K562 (cell line): ENCODE measurements around the gene SLIT1. TPM values are rescaled to one million over a fixed set of nuclear protein-coding genes. Genes with fewer than 3 reads are reported as not detected.

Experiments
- ATAC-seq: fragments of 200-7000 bp; cut with Tn5 transposase; 3 replicates; pipeline ENCODE4 v1.9.1; 2020; ENCODE audit warnings: moderate library complexity
- BruUV-seq: library from RNA; stranded (reverse); fragments of 400-500 nt; replicated peaks from 2 replicates; lab custom pipeline; 2021; lab: Mats Ljungman, UMichigan
- CTCF ChIA-PET: fragments of 300-600 bp; formaldehyde crosslinking; extraction: SDS; loops from one replicate; lab custom pipeline; 2021; ENCODE audit warnings: low intra/inter-chr PET ratio; lab: Yijun Ruan, JAX
- POLR2A ChIA-PET: fragments of 300-600, 350-650 bp; sonication (Branson Sonifier 250); formaldehyde crosslinking; extraction: SDS; loops from one replicate; lab custom pipeline; 2021; ENCODE audit warnings: antibody characterized with exemption, inconsistent platforms; lab: Yijun Ruan, JAX
- DNase-seq, 4 experiments: peaks; one replicate each; pipeline versions ENCODE4 v3.0.0 to v3.0.0-alpha.2; 2011 to 2018; ENCODE audit warnings: low spot score in 3 of 4, mixed read lengths in 3 of 4; ENCODE audit errors: extremely low read depth in 1 of 4
- FAIRE-seq: peaks from 2 replicates; lab custom pipeline; 2011; peaks lifted over from hg19 to GRCh38; lab: Jason Lieb, UNC
- H2AFZ ChIP-seq: 2 replicates; pipeline ENCODE4 v1.6.0; 2011; ENCODE audit warnings: low read depth, low read length, control low read depth, inconsistent platforms
- H3K27ac ChIP-seq: fragments of 200-600 bp; 3 replicates; pipeline ENCODE4 v1.8.0; 2011; ENCODE audit warnings: low read depth, mild to moderate bottlenecking, control low read depth, inconsistent platforms, low read length, moderate library complexity, mixed read lengths; ENCODE audit errors: extremely low read depth
- H3K27me3 ChIP-seq, 2 experiments: fragments of 300-600 bp in 1 of 2; 2 replicates in 1 of 2; 3 replicates in 1 of 2; pipeline versions ENCODE4 v1.6.0 to v1.8.0; 2011; ENCODE audit warnings: inconsistent platforms in 2 of 2, low read length in 2 of 2, mild to moderate bottlenecking in 1 of 2, mixed read lengths in 1 of 2, moderate library complexity in 1 of 2; ENCODE audit not compliant: control insufficient read depth in 2 of 2, insufficient read depth in 2 of 2
- H3K36me3 ChIP-seq: fragments of 300-600 bp; 3 replicates; pipeline ENCODE4 v1.8.0; 2011; ENCODE audit warnings: mild to moderate bottlenecking, low read length, inconsistent platforms; ENCODE audit not compliant: control insufficient read depth, insufficient read depth
- H3K4me1 ChIP-seq, 2 experiments: fragments of 200-600 bp in 1 of 2; replicated peaks in 1 of 2; 2 replicates in 1 of 2; 3 replicates in 1 of 2; pipeline versions ENCODE4 v1.5.1 to v1.8.0; 2011; ENCODE audit warnings: inconsistent platforms in 2 of 2, low read length in 2 of 2, mild to moderate bottlenecking in 1 of 2, mixed read lengths in 1 of 2, moderate library complexity in 1 of 2; ENCODE audit not compliant: control insufficient read depth in 2 of 2, insufficient read depth in 2 of 2
- H3K4me2 ChIP-seq: 2 replicates; pipeline ENCODE4 v1.6.1; 2011; ENCODE audit warnings: low read length, control low read depth, inconsistent platforms, mixed read lengths; ENCODE audit not compliant: insufficient read depth
- H3K4me3 ChIP-seq: fragments of 200-600 bp; sonication (generic), shearing (Covaris generic); 2 replicates; pipeline ENCODE4 v1.5.1; 2016; ENCODE audit warnings: control low read depth, inconsistent platforms
- H3K79me2 ChIP-seq: fragments of 200-600 bp; 3 replicates; pipeline ENCODE4 v1.8.0; 2011; ENCODE audit warnings: low read length, inconsistent platforms; ENCODE audit not compliant: control insufficient read depth, insufficient read depth
- H3K9ac ChIP-seq, 2 experiments: 2 replicates each; pipeline versions ENCODE4 v1.6.0 to v1.6.1; 2011; ENCODE audit warnings: low read depth in 2 of 2, low read length in 2 of 2, control low read depth in 1 of 2, inconsistent platforms in 1 of 2, mild to moderate bottlenecking in 1 of 2, mixed read lengths in 1 of 2; ENCODE audit not compliant: insufficient read depth in 1 of 2
- H3K9me1 ChIP-seq: one replicate; pipeline ENCODE4 v1.6.0; 2011; ENCODE audit warnings: inconsistent platforms, mild to moderate bottlenecking, low read length, moderate library complexity; ENCODE audit not compliant: control insufficient read depth, insufficient read depth
- H3K9me3 ChIP-seq: replicated peaks from 2 replicates; pipeline ENCODE4 v1.5.1; 2011; ENCODE audit warnings: low read depth, low read length, inconsistent platforms; ENCODE audit not compliant: control insufficient read depth, insufficient read depth
- H4K20me1 ChIP-seq: replicated peaks from 2 replicates; pipeline ENCODE4 v1.6.1; 2011; ENCODE audit warnings: low read length, inconsistent platforms, mixed read lengths; ENCODE audit not compliant: control insufficient read depth, insufficient read depth
- CHD1 ChIP-seq: fragments of 200-600 bp; sonication (generic); IDR thresholded peaks from one replicate; pipeline ENCODE4 v1.6.1; 2012; ENCODE audit warnings: mild to moderate bottlenecking, moderate library complexity, low read length, inconsistent platforms
- JUND ChIP-seq, 2 experiments: IDR thresholded peaks; 2 replicates in 1 of 2; 3 replicates in 1 of 2; pipeline ENCODE4 v1.6.1; 2011; ENCODE audit warnings: borderline replicate concordance in 2 of 2, low read depth in 2 of 2, low read length in 2 of 2, improper control_type of control experiment in 1 of 2, missing biosample characterization in 1 of 2, missing genetic modification characterization in 1 of 2, missing genetic modification reagents in 1 of 2
- TAF1 ChIP-seq: IDR thresholded peaks from 2 replicates; pipeline ENCODE4 v1.6.1; 2011; ENCODE audit warnings: mild to moderate bottlenecking, low read length, moderate library complexity; ENCODE audit not compliant: insufficient read depth, control insufficient read depth, severe bottlenecking; ENCODE audit errors: extremely low read depth
- TCF7 ChIP-seq: sonication (generic); IDR thresholded peaks from 2 replicates; pipeline ENCODE4 v1.6.1; 2016; ENCODE audit warnings: antibody characterized with exemption, borderline replicate concordance
- WHSC1 ChIP-seq: IDR thresholded peaks from one replicate; pipeline ENCODE4 v1.6.1; 2012; ENCODE audit warnings: low read length, control low read depth, inconsistent platforms
- ZNF586 ChIP-seq: fragments of 450-650 bp; formaldehyde crosslinking; conservative IDR thresholded peaks from 2 replicates; pipeline ENCODE4 v1.4.0; 2020; ENCODE audit warnings: mild to moderate bottlenecking, moderate library complexity
- ZNF589 ChIP-seq: fragments of 200-800 bp; sonication (Bioruptor generic); IDR thresholded peaks from 2 replicates; pipeline ENCODE4 v1.6.1; 2016; ENCODE audit warnings: low read depth, missing genetic modification characterization, missing compliant biosample characterization
- WGBS: fragments of 100-300 bp; shearing (Covaris generic); methylation state at CpG from one replicate; pipeline ENCODE4 v1.1.6; 2016; ENCODE audit warnings: low coverage, mixed read lengths; ENCODE audit not compliant: insufficient coverage; ENCODE audit errors: missing lambda C conversion rate; 5-methylcytosine and 5-hydroxymethylcytosine counted together
- in situ Hi-C: fragments of 300-500 bp; cut with MboI; formaldehyde crosslinking; loops from 4 replicates; pipeline ENCODE4 v1.15.0; 2018; ENCODE audit warnings: inconsistent platforms, mixed read lengths
- intact Hi-C: fragments of 100-400 bp; cut with micrococcal nuclease; formaldehyde crosslinking; loops from 2 replicates; pipeline ENCODE4 v1.14.2; 2022
- polyA plus RNA-seq, 8 experiments: library from polyadenylated mRNA; depleted of rRNA in 4 of 8; stranded (reverse) in 5 of 8; unstranded in 3 of 8; fragments of >200 nt; fragmentation: Nextera tagmentation in 2 of 8; fragmentation: Illumina TruSeq in 1 of 8; extraction: Ambion mirVana in 2 of 8; extraction: Trizol in 1 of 8; gene quantifications; 2 replicates each; pipeline versions ENCODE4 v1.2.1 to v1.2.3, GENCODE V29; 2011 to 2014; ENCODE audit warnings: inconsistent platforms in 1 of 8, missing spikeins in 1 of 8
- total RNA-seq, 7 experiments: library from RNA; depleted of rRNA in 6 of 7; stranded (reverse); fragments of >200 nt in 6 of 7; fragmentation: Illumina TruSeq in 2 of 7; extraction: Trizol in 2 of 7; gene quantifications; 2 replicates each; pipeline versions ENCODE4 v1.2.1 to v1.2.3, GENCODE V29; 2011 to 2021; ENCODE audit warnings: low replicate concordance in 1 of 7
- TF ChIP-seq, protein P1 (sequence below): fragments of 250-450 bp; sonication (Bioruptor Pico); IDR thresholded peaks from 2 replicates; pipeline ENCODE4 v1.8.0; 2022; ENCODE audit warnings: moderate library complexity, mild to moderate bottlenecking, inconsistent platforms
- TF ChIP-seq, protein P2 (sequence below), 2 experiments: IDR thresholded peaks; 2 replicates each; pipeline ENCODE4 v1.6.1; 2012; ENCODE audit warnings: improper control_type of control experiment in 2 of 2, low read depth in 2 of 2, low read length in 2 of 2, borderline replicate concordance in 1 of 2
- TF ChIP-seq, protein P3 (sequence below): fragments of 450-650 bp; formaldehyde crosslinking; IDR thresholded peaks from 2 replicates; pipeline ENCODE4 v1.4.0; 2022; ENCODE audit warnings: mild to moderate bottlenecking, moderate library complexity
- TF ChIP-seq, protein P4 (sequence below), 2 experiments: fragments of 150-350 bp in 1 of 2; IDR thresholded peaks; 2 replicates each; pipeline ENCODE4 v1.6.1; 2012 to 2016; ENCODE audit warnings: low read depth in 2 of 2, low read length in 2 of 2, mild to moderate bottlenecking in 1 of 2, moderate library complexity in 1 of 2
- TF ChIP-seq, protein P5 (sequence below): fragments of 250-450 bp; sonication (Bioruptor Pico); IDR thresholded peaks from 2 replicates; pipeline ENCODE4 v1.5.0; 2021

Gene SLIT1
- total and polyA plus RNA-seq, 9 of the 15 experiments (the other 6 are each of a cell fraction or from before 2014, with no cell fraction given), result 0.01 to 0.11 (median 0.04) TPM; not detected in 3

DNA sequence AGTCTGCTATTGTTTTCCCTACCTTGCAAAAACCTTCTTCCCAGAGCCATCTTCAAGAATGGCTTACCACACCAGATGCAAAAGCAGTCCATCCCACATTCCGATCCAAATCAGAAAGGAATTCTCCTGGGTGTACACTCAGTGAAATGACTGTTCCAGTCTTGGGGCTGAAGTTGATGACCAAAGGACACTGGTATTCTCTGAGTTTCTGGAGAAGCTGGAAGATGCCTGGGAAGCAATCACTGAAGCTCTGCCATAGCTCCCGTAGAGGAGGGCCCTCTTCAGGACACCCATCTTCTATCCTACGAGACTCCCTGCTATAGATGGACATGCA lies 197.9 kb downstream of the SLIT1 start:
- H3K27me3 ChIP-seq, result no peaks in the 10 kb centered on the region
- intact Hi-C loops (no loop called here), in situ Hi-C loops (no loop called here)
- no peak overlapping the region for H3K9ac ChIP-seq
- no peaks in the 10 kb centered on the region for H3K79me2 ChIP-seq
- FAIRE-seq (no peak), ATAC-seq (no peak), DNase-seq (no peak)
- H3K36me3 ChIP-seq, result no peaks in the 10 kb centered on the region
- no peaks in the 10 kb centered on the region; a peak in 1 of 5 replicates for H3K4me1 ChIP-seq
- H2AFZ ChIP-seq, result no peak overlapping the region
- H3K9me1 ChIP-seq, result no peaks in the 10 kb centered on the region
- BruUV-seq, result no TSS peak
- H3K9me3 ChIP-seq, result no peaks in the 10 kb centered on the region
- H3K27ac ChIP-seq, result no peak overlapping the region
- no peaks in the 10 kb centered on the region for H4K20me1 ChIP-seq
- H3K4me3 ChIP-seq, result no peak overlapping the region
- no peak overlapping the region for H3K4me2 ChIP-seq
- WGBS, result 80% methylated on average over 3 of the region's 3 CpGs
- ChIA-PET CTCF (no interaction called here), POLR2A (no interaction called here)
- no peak for TF ChIP-seq WHSC1
- TF ChIP-seq, protein P1, sequence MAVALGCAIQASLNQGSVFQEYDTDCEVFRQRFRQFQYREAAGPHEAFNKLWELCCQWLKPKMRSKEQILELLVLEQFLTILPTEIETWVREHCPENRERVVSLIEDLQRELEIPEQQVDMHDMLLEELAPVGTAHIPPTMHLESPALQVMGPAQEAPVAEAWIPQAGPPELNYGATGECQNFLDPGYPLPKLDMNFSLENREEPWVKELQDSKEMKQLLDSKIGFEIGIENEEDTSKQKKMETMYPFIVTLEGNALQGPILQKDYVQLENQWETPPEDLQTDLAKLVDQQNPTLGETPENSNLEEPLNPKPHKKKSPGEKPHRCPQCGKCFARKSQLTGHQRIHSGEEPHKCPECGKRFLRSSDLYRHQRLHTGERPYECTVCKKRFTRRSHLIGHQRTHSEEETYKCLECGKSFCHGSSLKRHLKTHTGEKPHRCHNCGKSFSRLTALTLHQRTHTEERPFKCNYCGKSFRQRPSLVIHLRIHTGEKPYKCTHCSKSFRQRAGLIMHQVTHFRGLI (CRISPR knock-in tag), result no peak
- TF ChIP-seq ZNF586 (CRISPR knock-in tag), result no peak
- TF ChIP-seq, protein P2, sequence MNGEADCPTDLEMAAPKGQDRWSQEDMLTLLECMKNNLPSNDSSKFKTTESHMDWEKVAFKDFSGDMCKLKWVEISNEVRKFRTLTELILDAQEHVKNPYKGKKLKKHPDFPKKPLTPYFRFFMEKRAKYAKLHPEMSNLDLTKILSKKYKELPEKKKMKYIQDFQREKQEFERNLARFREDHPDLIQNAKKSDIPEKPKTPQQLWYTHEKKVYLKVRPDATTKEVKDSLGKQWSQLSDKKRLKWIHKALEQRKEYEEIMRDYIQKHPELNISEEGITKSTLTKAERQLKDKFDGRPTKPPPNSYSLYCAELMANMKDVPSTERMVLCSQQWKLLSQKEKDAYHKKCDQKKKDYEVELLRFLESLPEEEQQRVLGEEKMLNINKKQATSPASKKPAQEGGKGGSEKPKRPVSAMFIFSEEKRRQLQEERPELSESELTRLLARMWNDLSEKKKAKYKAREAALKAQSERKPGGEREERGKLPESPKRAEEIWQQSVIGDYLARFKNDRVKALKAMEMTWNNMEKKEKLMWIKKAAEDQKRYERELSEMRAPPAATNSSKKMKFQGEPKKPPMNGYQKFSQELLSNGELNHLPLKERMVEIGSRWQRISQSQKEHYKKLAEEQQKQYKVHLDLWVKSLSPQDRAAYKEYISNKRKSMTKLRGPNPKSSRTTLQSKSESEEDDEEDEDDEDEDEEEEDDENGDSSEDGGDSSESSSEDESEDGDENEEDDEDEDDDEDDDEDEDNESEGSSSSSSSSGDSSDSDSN (IDR thresholded peaks at IDR 0.05; ENCODE audit: borderline replicate concordance in 1 of 2, low read depth in 2 of 2, low read length in 2 of 2), result no peak
- TF ChIP-seq, protein P3, sequence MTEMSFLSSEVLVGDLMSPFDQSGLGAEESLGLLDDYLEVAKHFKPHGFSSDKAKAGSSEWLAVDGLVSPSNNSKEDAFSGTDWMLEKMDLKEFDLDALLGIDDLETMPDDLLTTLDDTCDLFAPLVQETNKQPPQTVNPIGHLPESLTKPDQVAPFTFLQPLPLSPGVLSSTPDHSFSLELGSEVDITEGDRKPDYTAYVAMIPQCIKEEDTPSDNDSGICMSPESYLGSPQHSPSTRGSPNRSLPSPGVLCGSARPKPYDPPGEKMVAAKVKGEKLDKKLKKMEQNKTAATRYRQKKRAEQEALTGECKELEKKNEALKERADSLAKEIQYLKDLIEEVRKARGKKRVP (CRISPR knock-in tag), result no peak
- TF ChIP-seq ZNF589 (CRISPR knock-in tag), result no peak
- no peak for TF ChIP-seq JUND (IDR thresholded peaks at IDR 0.05; ENCODE audit: borderline replicate concordance, low read depth, low read length)
- no peak for TF ChIP-seq JUND (tag; IDR thresholded peaks at IDR 0.05; ENCODE audit: borderline replicate concordance, low read depth, low read length)
- no peak for TF ChIP-seq TCF7
- TF ChIP-seq, protein P4, sequence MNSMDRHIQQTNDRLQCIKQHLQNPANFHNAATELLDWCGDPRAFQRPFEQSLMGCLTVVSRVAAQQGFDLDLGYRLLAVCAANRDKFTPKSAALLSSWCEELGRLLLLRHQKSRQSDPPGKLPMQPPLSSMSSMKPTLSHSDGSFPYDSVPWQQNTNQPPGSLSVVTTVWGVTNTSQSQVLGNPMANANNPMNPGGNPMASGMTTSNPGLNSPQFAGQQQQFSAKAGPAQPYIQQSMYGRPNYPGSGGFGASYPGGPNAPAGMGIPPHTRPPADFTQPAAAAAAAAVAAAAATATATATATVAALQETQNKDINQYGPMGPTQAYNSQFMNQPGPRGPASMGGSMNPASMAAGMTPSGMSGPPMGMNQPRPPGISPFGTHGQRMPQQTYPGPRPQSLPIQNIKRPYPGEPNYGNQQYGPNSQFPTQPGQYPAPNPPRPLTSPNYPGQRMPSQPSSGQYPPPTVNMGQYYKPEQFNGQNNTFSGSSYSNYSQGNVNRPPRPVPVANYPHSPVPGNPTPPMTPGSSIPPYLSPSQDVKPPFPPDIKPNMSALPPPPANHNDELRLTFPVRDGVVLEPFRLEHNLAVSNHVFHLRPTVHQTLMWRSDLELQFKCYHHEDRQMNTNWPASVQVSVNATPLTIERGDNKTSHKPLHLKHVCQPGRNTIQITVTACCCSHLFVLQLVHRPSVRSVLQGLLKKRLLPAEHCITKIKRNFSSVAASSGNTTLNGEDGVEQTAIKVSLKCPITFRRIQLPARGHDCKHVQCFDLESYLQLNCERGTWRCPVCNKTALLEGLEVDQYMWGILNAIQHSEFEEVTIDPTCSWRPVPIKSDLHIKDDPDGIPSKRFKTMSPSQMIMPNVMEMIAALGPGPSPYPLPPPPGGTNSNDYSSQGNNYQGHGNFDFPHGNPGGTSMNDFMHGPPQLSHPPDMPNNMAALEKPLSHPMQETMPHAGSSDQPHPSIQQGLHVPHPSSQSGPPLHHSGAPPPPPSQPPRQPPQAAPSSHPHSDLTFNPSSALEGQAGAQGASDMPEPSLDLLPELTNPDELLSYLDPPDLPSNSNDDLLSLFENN (IDR thresholded peaks at IDR 0.05; ENCODE audit: low read depth in 2 of 2, low read length in 2 of 2), result no peak
- no peak for TF ChIP-seq TAF1
- TF ChIP-seq, protein P5, sequence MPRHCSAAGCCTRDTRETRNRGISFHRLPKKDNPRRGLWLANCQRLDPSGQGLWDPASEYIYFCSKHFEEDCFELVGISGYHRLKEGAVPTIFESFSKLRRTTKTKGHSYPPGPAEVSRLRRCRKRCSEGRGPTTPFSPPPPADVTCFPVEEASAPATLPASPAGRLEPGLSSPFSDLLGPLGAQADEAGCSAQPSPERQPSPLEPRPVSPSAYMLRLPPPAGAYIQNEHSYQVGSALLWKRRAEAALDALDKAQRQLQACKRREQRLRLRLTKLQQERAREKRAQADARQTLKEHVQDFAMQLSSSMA (CRISPR knock-in tag), result no peak
- TF ChIP-seq CHD1, result no peak
